Breast epithelium (tissue), 3 donors: Measurements from ENCODE around the gene ELMOD3.

Source experiments
- POLR2A ChIP-seq: fragments of 450-650 bp; IDR thresholded peaks from one replicate; pipeline ENCODE4 v1.6.1; 2016; ENCODE audit warnings: antibody characterized with exemption, mild to moderate bottlenecking, moderate library complexity
- POLR2AphosphoS5 ChIP-seq, 3 donors: sonication (generic); formaldehyde crosslinking; IDR thresholded peaks; one replicate each; pipeline ENCODE4 v1.6.1; 2017; ENCODE audit warnings: antibody characterized with exemption in 3 of 3
- TF ChIP-seq, protein P1 (sequence below), 3 donors: fragments of 450-650 bp; IDR thresholded peaks; one replicate each; pipeline ENCODE4 v1.5.1; 2016 to 2017; ENCODE audit warnings: antibody characterized with exemption in 3 of 3, mild to moderate bottlenecking in 3 of 3, moderate library complexity in 3 of 3

DNA sequence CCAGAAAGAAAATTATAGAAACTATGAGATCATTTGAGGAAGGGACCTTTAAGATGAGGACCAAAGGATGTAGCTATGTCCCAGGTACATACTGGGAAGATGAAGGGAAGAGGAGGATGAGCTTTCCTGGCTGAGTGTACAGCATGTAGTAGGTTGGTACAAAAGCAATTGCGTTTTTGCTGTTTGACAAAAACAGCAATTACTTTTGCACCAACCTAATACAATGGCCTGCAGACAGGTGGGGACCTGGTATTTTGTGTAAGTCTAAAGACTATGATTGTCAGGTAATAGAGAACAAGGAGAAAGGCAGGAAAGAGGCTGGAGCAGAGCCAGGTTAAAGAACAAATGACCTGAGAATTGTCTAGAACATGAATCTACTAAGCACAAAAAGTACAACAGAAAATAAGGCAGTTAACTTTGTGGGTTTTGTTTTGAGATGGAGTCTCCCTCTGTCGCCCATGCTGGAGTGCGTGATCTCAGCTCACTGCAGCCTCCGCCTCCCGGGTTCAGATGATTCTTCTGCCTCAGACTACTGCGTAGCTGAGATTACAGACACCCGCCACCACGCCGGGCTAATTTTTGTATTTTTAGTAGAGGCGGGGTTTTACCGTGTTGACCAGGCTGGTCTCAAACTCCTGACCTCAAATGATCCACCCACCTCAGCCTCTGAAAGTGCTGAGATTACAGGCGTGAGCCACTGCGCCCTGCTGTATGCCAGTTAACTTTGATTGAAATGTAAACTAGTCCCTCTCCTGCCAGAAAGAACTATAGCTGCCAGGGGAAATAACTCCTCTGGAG, 23.5 kb upstream of the ELMOD3 start:
- TF ChIP-seq POLR2A = no peak
- TF ChIP-seq, protein P1, sequence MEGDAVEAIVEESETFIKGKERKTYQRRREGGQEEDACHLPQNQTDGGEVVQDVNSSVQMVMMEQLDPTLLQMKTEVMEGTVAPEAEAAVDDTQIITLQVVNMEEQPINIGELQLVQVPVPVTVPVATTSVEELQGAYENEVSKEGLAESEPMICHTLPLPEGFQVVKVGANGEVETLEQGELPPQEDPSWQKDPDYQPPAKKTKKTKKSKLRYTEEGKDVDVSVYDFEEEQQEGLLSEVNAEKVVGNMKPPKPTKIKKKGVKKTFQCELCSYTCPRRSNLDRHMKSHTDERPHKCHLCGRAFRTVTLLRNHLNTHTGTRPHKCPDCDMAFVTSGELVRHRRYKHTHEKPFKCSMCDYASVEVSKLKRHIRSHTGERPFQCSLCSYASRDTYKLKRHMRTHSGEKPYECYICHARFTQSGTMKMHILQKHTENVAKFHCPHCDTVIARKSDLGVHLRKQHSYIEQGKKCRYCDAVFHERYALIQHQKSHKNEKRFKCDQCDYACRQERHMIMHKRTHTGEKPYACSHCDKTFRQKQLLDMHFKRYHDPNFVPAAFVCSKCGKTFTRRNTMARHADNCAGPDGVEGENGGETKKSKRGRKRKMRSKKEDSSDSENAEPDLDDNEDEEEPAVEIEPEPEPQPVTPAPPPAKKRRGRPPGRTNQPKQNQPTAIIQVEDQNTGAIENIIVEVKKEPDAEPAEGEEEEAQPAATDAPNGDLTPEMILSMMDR (IDR thresholded peaks at IDR 0.05) = no peak
- no peak for TF ChIP-seq POLR2AphosphoS5 (IDR thresholded peaks at IDR 0.05)
